Keratinocyte (primary cell): ENCODE data around the gene ZFYVE9. TPM values are rescaled to one million over a fixed set of nuclear protein-coding genes. Genes with fewer than 3 reads are reported as not detected.
A peak's percentile ranks its signal among the peaks of the same experiment; 100 is the strongest.

ENCODE experiments used
- DNase-seq: peaks from one replicate; pipeline ENCODE4 v3.0.0-alpha.2; 2011; ENCODE audit warnings: low read depth, missing footprints, low spot score
- FAIRE-seq: peaks from 2 replicates; lab custom pipeline; 2011; peaks lifted over from hg19 to GRCh38; lab: Jason Lieb, UNC
- H2AFZ ChIP-seq: 2 replicates; pipeline ENCODE4 v1.6.0; 2012; ENCODE audit warnings: low read length, control low read depth, inconsistent platforms; ENCODE audit not compliant: control insufficient read depth
- H3K27ac ChIP-seq: 2 replicates; pipeline ENCODE4 v1.5.1; 2011; ENCODE audit warnings: low read length; ENCODE audit not compliant: control insufficient read depth, insufficient read depth
- H3K27me3 ChIP-seq: 3 replicates; pipeline ENCODE4 v1.6.0; 2011; ENCODE audit warnings: low read length; ENCODE audit not compliant: control insufficient read depth, insufficient read depth; ENCODE audit errors: extremely low read depth
- H3K36me3 ChIP-seq, 2 experiments: 2 replicates in 1 of 2; 3 replicates in 1 of 2; pipeline ENCODE4 v1.5.1; 2011; ENCODE audit warnings: low read length in 2 of 2, mild to moderate bottlenecking in 1 of 2; ENCODE audit not compliant: control insufficient read depth in 2 of 2, insufficient read depth in 2 of 2; ENCODE audit errors: extremely low read depth in 1 of 2
- H3K4me1 ChIP-seq: 3 replicates; pipeline ENCODE4 v1.5.1; 2011; ENCODE audit warnings: low read length; ENCODE audit not compliant: control insufficient read depth, insufficient read depth; ENCODE audit errors: extremely low read depth
- H3K4me2 ChIP-seq: 3 replicates; pipeline ENCODE4 v1.6.0; 2011; ENCODE audit warnings: low read depth, low read length; ENCODE audit not compliant: control insufficient read depth, insufficient read depth; ENCODE audit errors: extremely low read depth
- H3K4me3 ChIP-seq, 3 experiments: fragments of 200-600 bp in 1 of 3; sonication (generic) in 1 of 3; 2 replicates in 2 of 3; 3 replicates in 1 of 3; pipeline ENCODE4 v1.5.1; 2011 to 2016; ENCODE audit warnings: low read length in 3 of 3, mild to moderate bottlenecking in 3 of 3, control low read depth in 2 of 3, inconsistent platforms in 1 of 3, low read depth in 1 of 3, mixed read lengths in 1 of 3, mixed run types in 1 of 3, moderate library complexity in 1 of 3; ENCODE audit not compliant: control insufficient read depth in 2 of 3, insufficient read depth in 2 of 3; ENCODE audit errors: extremely low read depth in 1 of 3
- H3K79me2 ChIP-seq: 2 replicates; pipeline ENCODE4 v1.6.0; 2012; ENCODE audit warnings: low read length; ENCODE audit not compliant: control insufficient read depth, insufficient read depth
- H3K9ac ChIP-seq: 3 replicates; pipeline ENCODE4 v1.6.0; 2011; ENCODE audit warnings: low read length; ENCODE audit not compliant: control insufficient read depth, insufficient read depth; ENCODE audit errors: extremely low read depth
- H3K9me1 ChIP-seq: 3 replicates; pipeline ENCODE4 v1.6.0; 2011; ENCODE audit warnings: low read length; ENCODE audit not compliant: control insufficient read depth, insufficient read depth; ENCODE audit errors: extremely low read depth
- H3K9me3 ChIP-seq: 2 replicates; pipeline ENCODE4 v1.5.1; 2012; ENCODE audit warnings: low read depth, low read length; ENCODE audit not compliant: control insufficient read depth
- H4K20me1 ChIP-seq: 3 replicates; pipeline ENCODE4 v1.6.0; 2011; ENCODE audit warnings: low read length; ENCODE audit not compliant: control insufficient read depth, insufficient read depth; ENCODE audit errors: extremely low read depth
- CTCF ChIP-seq, 3 experiments: IDR thresholded peaks in 1 of 3; conservative IDR thresholded peaks in 1 of 3; optimal IDR thresholded peaks in 1 of 3; 2 replicates in 2 of 3; 3 replicates in 1 of 3; pipeline versions ENCODE3 to v1.5.1; 2011; ENCODE audit warnings: low read length in 3 of 3, mild to moderate bottlenecking in 3 of 3, moderate library complexity in 2 of 3, control low read depth in 1 of 3, inconsistent platforms in 1 of 3; ENCODE audit not compliant: insufficient read depth in 2 of 3; ENCODE audit errors: extremely low read depth in 1 of 3
- EZH2 ChIP-seq: IDR thresholded peaks from one replicate; pipeline ENCODE4 v1.6.1; 2012; ENCODE audit warnings: inconsistent platforms, mild to moderate bottlenecking, low read length, moderate library complexity
- dilution Hi-C: fragments of 300-500 bp; cut with MboI; formaldehyde crosslinking; loops from one replicate; pipeline ENCODE4 v1.7.0; 2020; ENCODE audit warnings: low sequenced_read_pairs; ENCODE audit not compliant: extremely low pct_ligation_motif_present
- polyA plus RNA-seq, 5 experiments: library from polyadenylated mRNA; depleted of rRNA in 3 of 5; stranded (reverse) in 3 of 5; stranded (forward) in 1 of 5; unstranded in 1 of 5; fragments of >200 nt; gene quantifications; 1 replicate in 1 of 5; 2 replicates in 3 of 5; 3 replicates in 1 of 5; pipeline versions ENCODE4 v1.2.1 to v1.2.3, GENCODE V29; 2011 to 2012; ENCODE audit warnings: missing spikeins in 2 of 5, low read depth in 1 of 5, low replicate concordance in 1 of 5

The ZFYVE9 gene
- polyA plus RNA-seq, 1 donor (not counting 4 experiments of a cell fraction or from before 2014, with no cell fraction given), result 27.7 TPM

GRCh38 chr1:52348704-52349300 is 206.9 kb downstream of the ZFYVE9 start:
- dilution Hi-C loops, result no loop called here
- no peaks in the 10 kb centered on the region for H3K4me1 ChIP-seq
- H3K36me3 ChIP-seq, result peaks cover 18 to 20% of the 10 kb centered on the region in 2 experiments
- H3K79me2 ChIP-seq, result no peaks in the 10 kb centered on the region
- TF ChIP-seq CTCF (optimal IDR thresholded peaks at IDR 0.05 in 1 of 3, IDR thresholded peaks at IDR 0.05 in 1 of 3, conservative IDR thresholded peaks at IDR 0.05 in 1 of 3; ENCODE audit: extremely low read depth in 1 of 3, insufficient read depth in 2 of 3, low read length in 3 of 3) (peak; percentile 40 to 62 (median 49)), EZH2 (no peak)
- no peak for DNase-seq
- H4K20me1 ChIP-seq, result no peaks in the 10 kb centered on the region
- no peak overlapping the region for H2AFZ ChIP-seq
- no peak overlapping the region for H3K4me2 ChIP-seq
- no peaks in the 10 kb centered on the region for H3K9me1 ChIP-seq
- no peak overlapping the region for H3K4me3 ChIP-seq
- H3K9ac ChIP-seq, result no peak overlapping the region
- no peak for FAIRE-seq
- H3K9me3 ChIP-seq, result no peaks in the 10 kb centered on the region
- no peaks in the 10 kb centered on the region for H3K27me3 ChIP-seq
- H3K27ac ChIP-seq, result no peak overlapping the region

- Histone ChIP-seq H3K27me3 (no peaks in the 10 kb centered on the region), H4K20me1 (no peaks in the 10 kb centered on the region), H3K9me1 (no peaks in the 10 kb centered on the region), H3K79me2 (no peaks in the 10 kb centered on the region), H3K9ac (no peak overlapping the region), H3K4me2 (no peak overlapping the region), H3K27ac (no peak overlapping the region), H3K4me3 (no peak overlapping the region), H3K9me3 (no peaks in the 10 kb centered on the region), H3K36me3 (peaks cover 32 to 41% of the 10 kb centered on the region in 2 experiments), H2AFZ (no peak overlapping the region), H3K4me1 (no peaks in the 10 kb centered on the region)
- no peak for DNase-seq
- no peak for FAIRE-seq
- no peak for TF ChIP-seq CTCF (optimal IDR thresholded peaks at IDR 0.05 in 1 of 3, IDR thresholded peaks at IDR 0.05 in 1 of 3, conservative IDR thresholded peaks at IDR 0.05 in 1 of 3; ENCODE audit: extremely low read depth in 1 of 3, insufficient read depth in 2 of 3, low read length in 3 of 3)
- no peak for TF ChIP-seq EZH2
- dilution Hi-C loops, result no loop called here
These were observed 210.8 kb downstream of the ZFYVE9 start for GRCh38 chr1:52352690-52353089.
